NOMO-1 treated with dmso at 0.1 percent for 144 hours (cell line): ENCODE data around the gene NDUFA1.
"Not testable (repeated sequence)": the region's sequence is repeated elsewhere in the genome, so short reads cannot be mapped to it uniquely, and the experiment has no call there.

Source experiments
- DNase-seq: peaks from one replicate; lab custom pipeline; 2025; ENCODE audit not compliant: unreplicated experiment; lab: John Stamatoyannopoulos, UW

NDUFA1 gene

GRCh38 chrX:119899125-119899524 lies 27.5 kb downstream of the NDUFA1 start:
- no peak for DNase-seq

- DNase-seq = no peak
These were observed 29.3 kb downstream of the NDUFA1 start for GRCh38 chrX:119900976-119901375.

GRCh38 chrX:119916310-119916709 lies 44.7 kb downstream of the NDUFA1 start:
- no peak for DNase-seq

GRCh38 chrX:119917877-119918276 lies 46.2 kb downstream of the NDUFA1 start:
- DNase-seq = no peak

GRCh38 chrX:119919835-119920585 lies 48.4 kb downstream of the NDUFA1 start:
- no peak for DNase-seq

GRCh38 chrX:119922391-119922790 lies 50.8 kb downstream of the NDUFA1 start:
- DNase-seq = not testable (repeated sequence)
